HCT116 (cell line): ENCODE measurements around the gene KPNB1.

Source experiments
- ELF1 ChIP-seq: IDR thresholded peaks from 2 replicates; pipeline ENCODE4 v1.6.1; 2012; ENCODE audit warnings: low read depth, borderline replicate concordance
- EZH2 ChIP-seq: fragments of 200-600 bp; sonication (generic); IDR thresholded peaks from 2 replicates; pipeline ENCODE4 v1.6.1; 2017; ENCODE audit warnings: antibody characterized with exemption, mixed run types
- JUND ChIP-seq: IDR thresholded peaks from 2 replicates; pipeline ENCODE4 v1.6.1; 2012
- POLR2A ChIP-seq: IDR thresholded peaks from 2 replicates; pipeline ENCODE4 v1.7.0; 2011; ENCODE audit warnings: borderline replicate concordance; ENCODE audit not compliant: insufficient read depth, insufficient read length; ENCODE audit errors: extremely low read depth
- POLR2AphosphoS5 ChIP-seq: IDR thresholded peaks from 2 replicates; pipeline ENCODE4 v1.6.1; 2011; ENCODE audit warnings: mild to moderate bottlenecking, low read depth, low read length, moderate library complexity
- REST ChIP-seq: IDR thresholded peaks from 2 replicates; pipeline ENCODE4 v1.6.1; 2012; ENCODE audit warnings: low read depth
- TCF7L2 ChIP-seq: IDR thresholded peaks from 2 replicates; pipeline ENCODE4 v1.7.0; 2011; ENCODE audit warnings: borderline replicate concordance, inconsistent platforms; ENCODE audit not compliant: insufficient read depth, insufficient read length; ENCODE audit errors: extremely low read depth
- ZFX ChIP-seq: fragments of 450-650 bp; IDR thresholded peaks from 2 replicates; pipeline ENCODE4 v1.6.1; 2017
- ZNF274 ChIP-seq: fragments of 200-500 bp; sonication (Bioruptor generic); IDR thresholded peaks from 2 replicates; pipeline ENCODE4 v1.6.1; 2014; ENCODE audit warnings: mild to moderate bottlenecking, low read depth, low read length, inconsistent platforms
- TF ChIP-seq, protein P1 (sequence below), 3 experiments: fragments of 200-600 bp in 1 of 3; sonication (generic) in 1 of 3; IDR thresholded peaks in 2 of 3; conservative IDR thresholded peaks in 1 of 3; 2 replicates each; pipeline ENCODE4 v1.5.1; 2012 to 2017; ENCODE audit warnings: low read depth in 2 of 3, low read length in 2 of 3, antibody characterized with exemption in 1 of 3, borderline replicate concordance in 1 of 3, control low read depth in 1 of 3, mild to moderate bottlenecking in 1 of 3, mixed read lengths in 1 of 3, mixed run types in 1 of 3, moderate library complexity in 1 of 3; ENCODE audit not compliant: insufficient read depth in 1 of 3

DNA sequence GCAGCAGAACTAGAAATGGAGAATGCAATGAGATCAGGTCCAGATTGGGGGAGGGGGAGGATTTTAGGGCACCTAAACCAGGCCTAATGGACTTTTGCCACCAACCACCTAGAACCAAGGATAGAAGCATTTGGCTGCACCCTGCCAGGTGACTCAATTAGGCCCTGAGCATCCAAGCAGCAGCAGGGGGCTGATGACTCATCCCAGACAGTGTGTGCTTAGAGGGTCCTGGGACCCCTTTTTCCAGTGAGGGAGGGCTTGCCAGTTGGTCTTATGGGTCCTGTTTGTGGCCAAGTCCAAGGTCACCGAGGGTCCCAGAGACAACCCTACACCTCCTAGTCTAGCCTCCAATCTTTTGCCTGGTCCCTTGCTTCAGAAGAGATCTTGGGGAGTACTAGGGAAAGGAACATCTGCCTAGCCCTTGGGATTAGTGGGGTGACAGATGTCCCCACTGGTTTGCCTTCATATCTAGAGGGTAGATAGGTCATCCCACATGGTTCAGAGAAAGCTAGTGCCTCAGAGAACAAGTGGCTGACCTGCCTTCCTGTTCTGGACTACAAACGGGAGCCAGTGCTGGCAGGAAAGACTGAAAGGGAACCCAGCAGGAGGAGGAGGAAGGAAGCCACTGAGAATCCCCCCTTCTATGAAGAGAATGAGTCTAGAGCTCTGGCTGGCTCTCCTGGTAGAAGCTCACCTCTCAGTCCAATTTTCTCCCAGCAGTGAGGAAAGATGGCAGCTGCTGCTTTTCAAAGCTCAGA is 42.6 kb downstream of the KPNB1 start:
- TF ChIP-seq, protein P1, sequence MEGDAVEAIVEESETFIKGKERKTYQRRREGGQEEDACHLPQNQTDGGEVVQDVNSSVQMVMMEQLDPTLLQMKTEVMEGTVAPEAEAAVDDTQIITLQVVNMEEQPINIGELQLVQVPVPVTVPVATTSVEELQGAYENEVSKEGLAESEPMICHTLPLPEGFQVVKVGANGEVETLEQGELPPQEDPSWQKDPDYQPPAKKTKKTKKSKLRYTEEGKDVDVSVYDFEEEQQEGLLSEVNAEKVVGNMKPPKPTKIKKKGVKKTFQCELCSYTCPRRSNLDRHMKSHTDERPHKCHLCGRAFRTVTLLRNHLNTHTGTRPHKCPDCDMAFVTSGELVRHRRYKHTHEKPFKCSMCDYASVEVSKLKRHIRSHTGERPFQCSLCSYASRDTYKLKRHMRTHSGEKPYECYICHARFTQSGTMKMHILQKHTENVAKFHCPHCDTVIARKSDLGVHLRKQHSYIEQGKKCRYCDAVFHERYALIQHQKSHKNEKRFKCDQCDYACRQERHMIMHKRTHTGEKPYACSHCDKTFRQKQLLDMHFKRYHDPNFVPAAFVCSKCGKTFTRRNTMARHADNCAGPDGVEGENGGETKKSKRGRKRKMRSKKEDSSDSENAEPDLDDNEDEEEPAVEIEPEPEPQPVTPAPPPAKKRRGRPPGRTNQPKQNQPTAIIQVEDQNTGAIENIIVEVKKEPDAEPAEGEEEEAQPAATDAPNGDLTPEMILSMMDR (IDR thresholded peaks at IDR 0.05 in 2 of 3, conservative IDR thresholded peaks at IDR 0.05 in 1 of 3; ENCODE audit: borderline replicate concordance in 1 of 3, insufficient read depth in 1 of 3, low read depth in 2 of 3, low read length in 2 of 3), result no peak
- TF ChIP-seq ELF1 (no peak), TCF7L2 (no peak), REST (no peak), POLR2A (no peak), ZFX (no peak), POLR2AphosphoS5 (no peak), EZH2 (no peak), ZNF274 (no peak), JUND (no peak)
